Omental fat pad (tissue), 4 donors: ENCODE results near the gene GP1BB. TPM values are rescaled to one million over a fixed set of nuclear protein-coding genes. Genes with fewer than 3 reads are reported as not detected.

Source experiments
- ATAC-seq: fragments of 150-250 bp; one replicate; pipeline ENCODE4 v1.9.1; 2016; ENCODE audit warnings: mild to moderate bottlenecking, moderate library complexity; ENCODE audit not compliant: low FRiP score
- DNase-seq: peaks from one replicate; pipeline ENCODE4 v3.0.0-alpha.2; 2019; ENCODE audit warnings: low spot score
- total RNA-seq, 4 donors: library from RNA; depleted of rRNA; stranded (reverse); fragments of >200 nt; gene quantifications; one replicate each; pipeline ENCODE4 v1.1.0, GENCODE V29; 2016
- TF ChIP-seq, protein P1 (sequence below), 3 donors: fragments of 450-650 bp; IDR thresholded peaks; one replicate each; pipeline ENCODE4 v1.5.1; 2016 to 2017; ENCODE audit warnings: antibody characterized with exemption in 3 of 3, mild to moderate bottlenecking in 3 of 3, moderate library complexity in 2 of 3

GP1BB gene
- total RNA-seq, 4 donors from 2014 or later, result 0.88 to 9.3 (median 1.4) TPM

GRCh38 chr22:19710020-19710768 is 13.1 kb upstream of the GP1BB start:
- ATAC-seq, result no peak

DNA sequence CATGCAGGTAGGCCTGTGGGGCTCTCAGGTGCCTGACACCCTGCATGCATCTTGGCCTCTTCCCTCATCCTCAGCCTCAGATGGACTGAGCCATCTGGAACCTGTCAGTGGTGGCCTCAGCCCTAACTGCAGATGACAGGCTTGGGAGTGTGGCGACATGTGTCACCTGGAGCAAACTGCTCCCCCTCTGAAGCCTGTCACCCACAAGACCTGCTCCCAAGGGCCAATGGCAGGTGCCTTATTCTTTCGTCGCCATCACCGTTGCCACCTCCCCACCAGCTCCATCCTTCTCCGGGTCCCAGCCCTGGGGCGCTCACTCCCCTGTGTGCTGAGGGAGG is 12.6 kb upstream of the GP1BB start:
- TF ChIP-seq, protein P1, sequence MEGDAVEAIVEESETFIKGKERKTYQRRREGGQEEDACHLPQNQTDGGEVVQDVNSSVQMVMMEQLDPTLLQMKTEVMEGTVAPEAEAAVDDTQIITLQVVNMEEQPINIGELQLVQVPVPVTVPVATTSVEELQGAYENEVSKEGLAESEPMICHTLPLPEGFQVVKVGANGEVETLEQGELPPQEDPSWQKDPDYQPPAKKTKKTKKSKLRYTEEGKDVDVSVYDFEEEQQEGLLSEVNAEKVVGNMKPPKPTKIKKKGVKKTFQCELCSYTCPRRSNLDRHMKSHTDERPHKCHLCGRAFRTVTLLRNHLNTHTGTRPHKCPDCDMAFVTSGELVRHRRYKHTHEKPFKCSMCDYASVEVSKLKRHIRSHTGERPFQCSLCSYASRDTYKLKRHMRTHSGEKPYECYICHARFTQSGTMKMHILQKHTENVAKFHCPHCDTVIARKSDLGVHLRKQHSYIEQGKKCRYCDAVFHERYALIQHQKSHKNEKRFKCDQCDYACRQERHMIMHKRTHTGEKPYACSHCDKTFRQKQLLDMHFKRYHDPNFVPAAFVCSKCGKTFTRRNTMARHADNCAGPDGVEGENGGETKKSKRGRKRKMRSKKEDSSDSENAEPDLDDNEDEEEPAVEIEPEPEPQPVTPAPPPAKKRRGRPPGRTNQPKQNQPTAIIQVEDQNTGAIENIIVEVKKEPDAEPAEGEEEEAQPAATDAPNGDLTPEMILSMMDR (IDR thresholded peaks at IDR 0.05), result no peak
- ATAC-seq (no peak), DNase-seq (no peak)

More at GRCh38 chr22:19710020-19710768, 13.1 kb upstream of the GP1BB start:
- DNase-seq, result no peak
- TF ChIP-seq, protein P1 (IDR thresholded peaks at IDR 0.05), result no peak

GRCh38 chr22:19713245-19713644 is 10.1 kb upstream of the GP1BB start:
- ATAC-seq (no peak), DNase-seq (no peak)
- TF ChIP-seq, protein P1 (IDR thresholded peaks at IDR 0.05), result no peak

DNA sequence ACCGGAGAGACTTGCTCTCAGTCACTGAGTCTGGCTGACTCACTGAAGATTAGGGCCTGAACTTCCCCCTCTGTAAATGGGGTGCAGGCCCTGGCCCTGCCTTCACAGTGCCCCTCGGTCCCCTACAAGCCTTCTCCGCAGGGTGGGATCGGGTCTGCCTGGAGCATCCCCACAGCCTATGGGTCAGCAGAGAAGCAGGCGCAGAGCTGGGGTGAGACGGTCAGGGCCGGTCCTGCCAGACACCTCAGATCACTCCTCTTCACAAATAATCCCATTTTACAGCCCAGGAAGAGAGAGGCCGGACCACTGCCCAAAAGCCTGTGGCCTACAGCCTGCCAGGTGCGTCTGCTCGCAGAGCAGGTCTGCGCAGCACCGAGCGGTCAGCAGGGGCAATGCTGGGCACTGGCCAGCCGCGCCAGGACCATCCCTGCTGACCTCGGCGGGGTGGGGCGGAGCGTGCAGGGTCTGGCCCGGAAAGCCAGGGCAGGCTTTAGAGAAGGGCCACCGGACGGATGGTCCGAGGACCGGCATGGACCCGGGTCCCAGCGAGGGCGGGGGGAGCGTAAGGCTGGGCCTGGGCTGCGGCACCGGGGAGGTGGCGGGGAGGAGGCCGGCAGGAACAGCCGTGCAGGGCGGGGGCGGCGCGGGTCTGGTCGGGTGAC is 9.6 kb upstream of the GP1BB start:
- TF ChIP-seq, protein P1 (IDR thresholded peaks at IDR 0.05), result no peak
- DNase-seq, result no peak
- peak; percentile 19 for ATAC-seq

- no peak for ATAC-seq
- DNase-seq, result no peak
- TF ChIP-seq, protein P1 (IDR thresholded peaks at IDR 0.05), result no peak
Measured at GRCh38 chr22:19714312-19715187, 8.8 kb upstream of the GP1BB start, which contains the start of gene SEPTIN5. Gene SEPTIN5, plus strand, starts transcription at chr22:19714503. Its CDS starts 86 bp downstream, at chr22:19714589.

DNA sequence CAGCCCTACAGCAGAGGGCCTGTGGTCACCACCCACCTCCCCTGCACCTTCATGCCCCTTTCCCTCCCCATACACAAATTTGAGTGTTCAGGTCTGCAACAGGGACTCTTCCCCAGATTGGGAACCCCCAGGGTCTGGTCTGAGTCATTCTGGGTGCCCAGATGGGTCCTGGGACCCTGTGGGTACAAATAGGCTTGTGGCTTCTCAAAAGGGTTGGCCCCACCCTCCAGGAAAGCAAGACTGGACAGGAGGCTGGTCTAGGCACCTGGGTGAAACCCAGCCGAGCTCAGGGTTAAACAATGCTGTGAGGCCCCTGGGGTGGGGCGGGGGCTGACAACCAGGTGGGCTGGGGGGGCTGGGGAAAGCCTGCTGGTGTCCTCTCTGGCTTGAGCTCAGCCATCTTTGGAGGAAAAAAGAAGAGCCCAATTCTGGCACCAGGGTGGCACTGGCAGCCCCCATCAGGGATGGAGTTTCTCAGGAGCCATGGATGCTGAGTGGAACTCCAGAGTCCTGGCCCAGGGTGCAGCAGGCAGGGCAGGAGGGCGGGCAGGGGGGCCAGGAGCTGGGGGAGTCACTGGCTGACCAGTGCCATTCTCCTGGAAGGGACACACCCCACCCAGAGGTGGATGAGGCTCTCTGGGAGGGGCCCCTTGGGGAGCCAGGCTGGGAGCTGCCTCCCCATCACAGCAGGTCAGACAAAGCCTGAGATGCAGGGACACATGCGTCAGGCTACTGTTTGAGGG is 8.0 kb upstream of the GP1BB start:
- DNase-seq, result no peak
- no peak for ATAC-seq
- TF ChIP-seq, protein P1 (IDR thresholded peaks at IDR 0.05), result no peak
